Colonic mucosa (tissue), 4 donors: Measurements from ENCODE around the gene HOXC9. TPM values are rescaled to one million over a fixed set of nuclear protein-coding genes. Genes with fewer than 3 reads are reported as not detected.

Experiments
- DNase-seq: peaks from one replicate; pipeline ENCODE4 v3.0.0-alpha.2; 2020
- H3K27ac ChIP-seq: fragments of 200-600 bp; one replicate; pipeline ENCODE4 v1.8.0; 2021
- H3K27me3 ChIP-seq: fragments of 200-600 bp; one replicate; pipeline ENCODE4 v1.8.0; 2021
- H3K36me3 ChIP-seq: fragments of 200-600 bp; one replicate; pipeline ENCODE4 v1.8.0; 2021
- H3K4me1 ChIP-seq: fragments of 200-600 bp; one replicate; pipeline ENCODE4 v1.8.0; 2021; ENCODE audit warnings: mild to moderate bottlenecking
- H3K4me3 ChIP-seq: fragments of 200-600 bp; one replicate; pipeline ENCODE4 v1.8.0; 2021
- H3K9ac ChIP-seq, 2 donors: one replicate each; pipeline ENCODE4 v1.7.0; 2013; ENCODE audit warnings: control low read depth in 2 of 2, low read depth in 2 of 2, low read length in 2 of 2
- H3K9me3 ChIP-seq: fragments of 200-600 bp; one replicate; pipeline ENCODE4 v1.8.0; 2021
- CTCF ChIP-seq: fragments of 200-600 bp; IDR thresholded peaks from one replicate; pipeline ENCODE4 v1.8.0; 2022; ENCODE audit warnings: antibody characterized with exemption, mild to moderate bottlenecking
- intact Hi-C: fragments of 100-400 bp; cut with DNase I; formaldehyde crosslinking; loops from one replicate; pipeline ENCODE4 v1.14.1; 2022
- total RNA-seq, 2 donors: library from RNA; stranded (reverse); fragmentation: NEBNext Ultra II Directional in 1 of 2; extraction: Animal tissue kit (Norgen Biotek cat#: 25700) in 1 of 2; gene quantifications; one replicate each; pipeline ENCODE4 v1.2.1, GENCODE V29; 2021
- donor health status: healthy.
- donor health status: DM: no; HTN: no; CAD: no.
- donor health status: DM: no; HTN: no; CAD: no.

The HOXC9 gene
- total RNA-seq, 2 donors from 2014 or later: not detected

GRCh38 chr12:53990311-53991076, 9.5 kb upstream of the HOXC9 start:
- Histone ChIP-seq H3K27me3 (peaks cover 99% of the 10 kb centered on the region), H3K9me3 (no peaks in the 10 kb centered on the region), H3K4me3 (no peak overlapping the region), H3K4me1 (peaks cover 5% of the 10 kb centered on the region), H3K36me3 (no peaks in the 10 kb centered on the region), H3K27ac (no peak overlapping the region), H3K9ac (no peak overlapping the region)
- intact Hi-C loops: no loop called here
- no peak for DNase-seq
- TF ChIP-seq CTCF: no peak

GRCh38 chr12:53991077-53991460, 8.9 kb upstream of the HOXC9 start:
- no peak for TF ChIP-seq CTCF
- Histone ChIP-seq H3K27ac (no peak overlapping the region), H3K27me3 (peaks cover 99% of the 10 kb centered on the region), H3K36me3 (no peaks in the 10 kb centered on the region), H3K9me3 (no peaks in the 10 kb centered on the region), H3K4me1 (peaks cover 8% of the 10 kb centered on the region), H3K9ac (no peak overlapping the region), H3K4me3 (no peak overlapping the region)
- no peak for DNase-seq
- intact Hi-C loops: no loop called here

- intact Hi-C loops: no loop called here
- no peaks in the 10 kb centered on the region for H3K9me3 ChIP-seq
- no peak for DNase-seq
Observed at GRCh38 chr12:53992377-53992889, 7.5 kb upstream of the HOXC9 start.

GRCh38 chr12:53993162-53994008, 6.6 kb upstream of the HOXC9 start:
- H3K9me3 ChIP-seq: no peaks in the 10 kb centered on the region
- no peaks in the 10 kb centered on the region for H3K36me3 ChIP-seq
- peaks cover 100% of the 10 kb centered on the region for H3K27me3 ChIP-seq
- H3K27ac ChIP-seq: no peak overlapping the region
- H3K4me3 ChIP-seq: no peak overlapping the region
- TF ChIP-seq CTCF: no peak
- intact Hi-C loops: no loop called here
- H3K9ac ChIP-seq: no peak overlapping the region
- H3K4me1 ChIP-seq: peaks cover 9% of the 10 kb centered on the region
- DNase-seq: no peak

More at GRCh38 chr12:53992377-53992889, 7.5 kb upstream of the HOXC9 start:
- Histone ChIP-seq H3K36me3 (no peaks in the 10 kb centered on the region), H3K27ac (no peak overlapping the region), H3K4me1 (peaks cover 9% of the 10 kb centered on the region), H3K27me3 (peaks cover 99% of the 10 kb centered on the region), H3K4me3 (no peak overlapping the region), H3K9ac (no peak overlapping the region)
- no peak for TF ChIP-seq CTCF

- Histone ChIP-seq H3K36me3 (no peaks in the 10 kb centered on the region), H3K27me3 (peaks cover 100% of the 10 kb centered on the region), H3K4me3 (no peak overlapping the region), H3K9me3 (no peaks in the 10 kb centered on the region), H3K4me1 (peaks cover 9% of the 10 kb centered on the region), H3K9ac (no peak overlapping the region), H3K27ac (no peak overlapping the region)
- TF ChIP-seq CTCF: no peak
- intact Hi-C loops: no loop called here
- no peak for DNase-seq
Observed at GRCh38 chr12:53994009-53994263, 6.0 kb upstream of the HOXC9 start.
